Uterus (tissue), 2 donors: Measurements from ENCODE around the gene EVX1.

Experiments used
- POLR2A ChIP-seq, 2 donors: fragments of 450-650 bp; IDR thresholded peaks; one replicate each; pipeline ENCODE4 v1.6.1; 2016; ENCODE audit warnings: antibody characterized with exemption in 2 of 2, mild to moderate bottlenecking in 1 of 2, moderate library complexity in 1 of 2
- TF ChIP-seq, protein P1 (sequence below), 4 experiments: fragments of 200-600 bp in 2 of 4; fragments of 450-650 bp in 2 of 4; sonication (generic) in 2 of 4; IDR thresholded peaks; one replicate each; pipeline ENCODE4 v1.5.1; 2016 to 2019; ENCODE audit warnings: antibody characterized with exemption in 4 of 4, mild to moderate bottlenecking in 2 of 4, moderate library complexity in 1 of 4

DNA sequence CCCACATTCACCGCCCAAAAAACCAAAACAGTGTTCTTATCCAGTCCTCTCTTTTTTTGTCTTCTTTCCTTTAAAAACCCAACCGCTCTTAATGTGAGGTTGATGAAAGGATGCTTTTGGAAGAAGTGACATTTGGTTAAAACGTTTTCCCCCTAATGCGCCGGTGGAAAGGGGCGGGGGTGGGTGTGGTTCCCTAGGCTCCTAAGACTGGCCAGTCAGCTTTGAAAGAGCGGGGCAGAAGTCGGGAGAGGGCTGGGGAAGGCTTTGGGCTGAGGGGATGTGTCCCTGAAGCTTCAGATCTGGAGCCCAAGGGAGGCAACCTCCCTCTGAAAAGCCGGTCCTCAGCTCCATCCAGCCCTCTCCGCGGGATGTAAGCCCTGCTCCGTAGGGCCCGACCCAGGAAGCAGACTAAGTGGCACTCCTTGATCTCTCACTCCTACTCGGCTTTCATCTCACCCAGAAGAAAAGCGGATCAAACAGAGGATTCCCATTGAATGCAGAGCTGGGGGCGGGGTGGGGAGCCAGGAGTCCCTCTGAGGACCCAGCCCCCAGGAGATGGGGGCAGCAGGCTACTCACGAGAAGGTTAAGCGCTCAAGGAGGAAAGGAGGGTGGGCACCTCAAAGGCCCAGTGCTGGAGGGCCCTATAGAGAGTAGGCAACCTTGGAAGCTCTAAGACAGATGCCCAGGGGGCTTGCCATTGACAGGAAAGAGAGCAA is 2.4 kb upstream of the EVX1 start:
- TF ChIP-seq, protein P1, sequence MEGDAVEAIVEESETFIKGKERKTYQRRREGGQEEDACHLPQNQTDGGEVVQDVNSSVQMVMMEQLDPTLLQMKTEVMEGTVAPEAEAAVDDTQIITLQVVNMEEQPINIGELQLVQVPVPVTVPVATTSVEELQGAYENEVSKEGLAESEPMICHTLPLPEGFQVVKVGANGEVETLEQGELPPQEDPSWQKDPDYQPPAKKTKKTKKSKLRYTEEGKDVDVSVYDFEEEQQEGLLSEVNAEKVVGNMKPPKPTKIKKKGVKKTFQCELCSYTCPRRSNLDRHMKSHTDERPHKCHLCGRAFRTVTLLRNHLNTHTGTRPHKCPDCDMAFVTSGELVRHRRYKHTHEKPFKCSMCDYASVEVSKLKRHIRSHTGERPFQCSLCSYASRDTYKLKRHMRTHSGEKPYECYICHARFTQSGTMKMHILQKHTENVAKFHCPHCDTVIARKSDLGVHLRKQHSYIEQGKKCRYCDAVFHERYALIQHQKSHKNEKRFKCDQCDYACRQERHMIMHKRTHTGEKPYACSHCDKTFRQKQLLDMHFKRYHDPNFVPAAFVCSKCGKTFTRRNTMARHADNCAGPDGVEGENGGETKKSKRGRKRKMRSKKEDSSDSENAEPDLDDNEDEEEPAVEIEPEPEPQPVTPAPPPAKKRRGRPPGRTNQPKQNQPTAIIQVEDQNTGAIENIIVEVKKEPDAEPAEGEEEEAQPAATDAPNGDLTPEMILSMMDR (IDR thresholded peaks at IDR 0.05), result no peak
- TF ChIP-seq POLR2A (IDR thresholded peaks at IDR 0.05), result no peak
